Erythroblast (primary cell): Measurements from ENCODE around the gene RNGTT.

Experiments used
- GATA1 ChIP-seq: IDR thresholded peaks from 2 replicates; pipeline ENCODE4 v1.6.1; 2011; ENCODE audit warnings: low read depth, mild to moderate bottlenecking, control low read depth, low read length, moderate library complexity
- POLR2A ChIP-seq: IDR thresholded peaks from 2 replicates; pipeline ENCODE4 v1.6.1; 2011; ENCODE audit warnings: mild to moderate bottlenecking, low read length

GRCh38 chr6:88823998-88824397 is 139.4 kb downstream of the RNGTT start:
- TF ChIP-seq POLR2A (no peak), GATA1 (no peak)
